ENCODE data around the gene UBTD2. TPM values are rescaled to one million over a fixed set of nuclear protein-coding genes. Genes with fewer than 3 reads are reported as not detected.
"Not testable (repeated sequence)": the region's sequence is repeated elsewhere in the genome, so short reads cannot be mapped to it uniquely, and the experiment has no call there.

Gene UBTD2
- total RNA-seq, 2 experiments from 2014 or later, result 7.3 to 8.7 TPM

DNA sequence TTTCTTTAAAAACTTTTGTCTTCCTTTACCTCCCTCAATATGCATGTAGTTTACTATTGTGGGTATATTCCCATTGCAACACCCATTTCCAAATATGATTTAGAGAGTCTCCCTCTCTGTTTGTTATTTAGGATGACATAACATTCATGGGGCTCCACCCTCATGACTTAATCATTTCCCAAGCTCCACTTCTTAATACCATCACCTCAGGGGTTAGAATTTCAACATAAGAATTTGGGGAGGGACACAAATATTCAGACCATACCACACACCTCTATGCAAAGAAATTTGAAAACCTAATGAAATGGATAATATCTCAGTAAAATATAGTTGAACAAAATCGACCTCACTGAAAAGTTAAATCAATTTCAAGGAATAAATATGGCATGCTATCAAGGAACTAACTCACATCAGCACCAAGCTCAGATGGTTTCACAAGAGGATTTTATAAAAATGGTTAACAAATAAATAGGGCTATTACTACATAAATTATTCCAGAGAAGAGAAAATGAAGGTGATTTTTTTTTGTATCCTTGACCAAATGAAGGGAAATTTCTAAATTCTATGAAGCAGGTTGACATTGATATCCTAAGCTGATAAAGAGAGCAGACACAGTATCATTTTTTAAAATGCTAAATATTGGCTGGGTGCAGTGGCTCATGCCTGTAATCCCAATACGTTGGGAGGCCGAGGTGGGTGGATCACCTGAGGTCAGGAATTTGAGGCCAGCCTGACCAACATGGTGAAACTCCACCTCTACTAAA is 20.2 kb upstream of the UBTD2 start:
- Mint-ChIP-seq H3K36me3 (no peaks in the 10 kb centered on the region), H3K27me3 (peaks cover 29% of the 10 kb centered on the region), H3K9me3 (ENCODE audit: low read depth) (no peaks in the 10 kb centered on the region), H3K4me3 (no peak overlapping the region), H3K4me1 (no peaks in the 10 kb centered on the region), H3K27ac (no peak overlapping the region)
- DNase-seq (no peak), ATAC-seq (no peak)
- CTCF ChIA-PET, result interaction anchor here (1.2 kb wide), 1 partner anchor 104 kb away, joined by 3 read pairs; no protein-coding TSS in a partner anchor

DNA sequence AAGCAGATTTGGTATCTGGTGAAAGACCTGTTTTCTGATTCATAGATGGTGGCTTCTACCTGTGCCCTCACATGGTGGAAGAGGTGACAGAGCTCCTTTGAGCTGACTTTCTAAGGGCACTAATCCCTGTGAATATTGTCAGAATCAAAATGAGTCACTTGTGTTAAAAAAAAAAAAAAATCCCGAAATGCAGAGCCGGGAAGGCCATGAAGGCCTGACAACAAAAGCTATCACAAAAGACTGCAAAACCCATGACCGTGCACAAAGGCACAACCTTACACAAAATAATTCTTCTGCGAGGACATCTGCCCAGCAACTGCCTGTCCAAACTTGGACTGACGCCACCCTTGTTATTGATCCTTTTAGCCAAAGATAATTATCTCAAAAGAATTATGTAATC is 19.6 kb upstream of the UBTD2 start:
- peaks cover 29% of the 10 kb centered on the region for H3K27me3 Mint-ChIP-seq
- H3K4me3 Mint-ChIP-seq, result no peak overlapping the region
- no peaks in the 10 kb centered on the region for H3K4me1 Mint-ChIP-seq
- CTCF ChIA-PET, result interaction anchor here (0.7 kb wide), 1 partner anchor 768 kb away, joined by 3 read pairs; no protein-coding TSS in a partner anchor
- ATAC-seq (no peak), DNase-seq (no peak)
- H3K9me3 Mint-ChIP-seq (ENCODE audit: low read depth), result no peaks in the 10 kb centered on the region
- no peaks in the 10 kb centered on the region for H3K36me3 Mint-ChIP-seq
- H3K27ac Mint-ChIP-seq, result no peak overlapping the region

DNA sequence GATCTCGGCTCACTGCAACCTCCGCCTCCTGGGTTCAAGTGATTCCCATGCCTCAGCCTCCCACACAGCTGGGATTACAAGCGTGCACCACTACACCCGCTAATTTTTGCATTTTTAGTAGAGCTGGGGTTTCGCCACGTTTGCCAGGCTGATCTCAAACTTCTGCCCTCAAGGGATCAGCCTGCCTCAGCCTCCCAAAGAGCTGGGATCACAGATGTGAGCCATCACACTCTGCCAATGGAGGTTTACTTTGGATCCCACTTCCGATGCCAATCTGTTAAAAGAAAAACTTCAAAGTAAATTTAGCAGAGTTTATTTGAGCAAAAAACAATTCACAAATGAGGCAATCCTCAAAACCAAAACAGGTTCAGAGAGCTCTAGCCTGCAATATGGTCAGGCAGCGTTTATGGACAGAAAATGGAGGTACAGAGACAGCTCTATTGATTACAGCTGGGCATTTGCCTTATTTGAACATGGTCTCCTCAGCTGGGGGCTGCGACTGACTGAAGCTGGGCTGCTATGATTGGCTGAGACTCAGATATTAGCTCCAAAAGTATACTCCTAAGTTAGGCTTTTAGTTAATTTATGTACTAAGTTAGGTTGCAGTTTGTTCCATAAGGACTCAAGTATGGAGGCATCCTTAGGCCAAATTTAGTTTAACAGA is 18.6 kb upstream of the UBTD2 start:
- Mint-ChIP-seq H3K36me3 (no peaks in the 10 kb centered on the region), H3K4me1 (no peaks in the 10 kb centered on the region), H3K27me3 (peaks cover 29% of the 10 kb centered on the region), H3K9me3 (ENCODE audit: low read depth) (no peaks in the 10 kb centered on the region), H3K27ac (no peak overlapping the region), H3K4me3 (no peak overlapping the region)
- ATAC-seq (no peak), DNase-seq (no peak)
- CTCF ChIA-PET, result no interaction called here

DNA sequence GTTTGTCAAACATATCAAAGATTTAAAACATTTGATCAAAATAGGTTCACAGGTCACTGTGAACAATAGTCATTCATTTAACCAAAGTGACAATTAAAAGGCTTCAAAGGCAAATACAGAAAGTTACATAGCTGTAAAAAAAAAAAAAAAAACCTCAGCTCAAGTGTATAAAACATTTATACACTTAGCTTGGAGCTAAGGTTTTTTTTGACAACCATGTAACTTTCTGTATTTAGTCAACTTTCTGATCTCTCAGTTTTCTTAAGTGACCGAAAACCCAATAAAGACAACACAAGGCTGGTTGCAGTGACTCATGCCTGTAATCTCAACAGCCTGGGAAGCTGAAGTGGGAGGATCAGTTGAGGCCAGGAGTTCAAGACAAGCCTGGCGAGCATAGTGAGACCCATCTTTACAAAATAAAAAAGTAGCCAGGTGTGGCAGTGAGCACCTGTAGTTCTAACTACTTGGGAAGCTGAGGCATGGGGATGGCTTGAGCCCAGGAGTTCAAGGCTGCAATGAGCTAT is 16.4 kb upstream of the UBTD2 start:
- peaks cover 27% of the 10 kb centered on the region for H3K27me3 Mint-ChIP-seq
- DNase-seq, result no peak
- H3K9me3 Mint-ChIP-seq (ENCODE audit: low read depth), result no peaks in the 10 kb centered on the region
- H3K4me1 Mint-ChIP-seq, result no peaks in the 10 kb centered on the region
- H3K4me3 Mint-ChIP-seq, result no peak overlapping the region
- ATAC-seq, result no peak
- no peaks in the 10 kb centered on the region for H3K36me3 Mint-ChIP-seq
- CTCF ChIA-PET, result interaction anchor here (0.6 to 0.9 kb wide), 3 partner anchors 25 to 388 kb away, joined by 3 read pairs; no protein-coding TSS in a partner anchor
- H3K27ac Mint-ChIP-seq, result no peak overlapping the region

DNA sequence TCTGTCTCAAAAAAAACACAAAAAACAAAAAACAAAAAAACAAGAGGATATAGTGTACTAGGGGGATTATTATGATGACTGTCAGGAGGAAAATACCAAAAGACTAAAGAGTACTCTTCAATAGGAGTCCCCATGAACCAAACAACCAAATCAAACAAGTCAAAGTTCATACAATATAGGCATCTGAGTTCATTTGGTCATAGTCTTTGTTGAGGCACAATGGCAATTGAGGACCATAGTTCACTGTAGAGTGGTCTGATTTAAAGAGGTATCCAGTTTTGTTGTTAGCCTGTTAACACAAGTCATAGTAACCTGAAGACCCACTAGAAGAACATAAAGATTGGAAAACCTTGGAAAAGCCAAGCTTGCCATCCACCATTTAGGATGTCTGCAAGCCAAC is 11.3 kb upstream of the UBTD2 start:
- Mint-ChIP-seq H3K27me3 (peaks cover 9% of the 10 kb centered on the region), H3K4me3 (no peak overlapping the region), H3K9me3 (ENCODE audit: low read depth) (no peaks in the 10 kb centered on the region), H3K4me1 (peaks cover 2% of the 10 kb centered on the region), H3K27ac (no peak overlapping the region), H3K36me3 (no peaks in the 10 kb centered on the region)
- CTCF ChIA-PET, result interaction anchor here (0.6 to 1.6 kb wide), 4 partner anchors 12 to 279 kb away, joined by 3 to 4 read pairs (median 3); partner anchors contain the start of genes STK10 and UBTD2
- ATAC-seq (no peak), DNase-seq (no peak)

DNA sequence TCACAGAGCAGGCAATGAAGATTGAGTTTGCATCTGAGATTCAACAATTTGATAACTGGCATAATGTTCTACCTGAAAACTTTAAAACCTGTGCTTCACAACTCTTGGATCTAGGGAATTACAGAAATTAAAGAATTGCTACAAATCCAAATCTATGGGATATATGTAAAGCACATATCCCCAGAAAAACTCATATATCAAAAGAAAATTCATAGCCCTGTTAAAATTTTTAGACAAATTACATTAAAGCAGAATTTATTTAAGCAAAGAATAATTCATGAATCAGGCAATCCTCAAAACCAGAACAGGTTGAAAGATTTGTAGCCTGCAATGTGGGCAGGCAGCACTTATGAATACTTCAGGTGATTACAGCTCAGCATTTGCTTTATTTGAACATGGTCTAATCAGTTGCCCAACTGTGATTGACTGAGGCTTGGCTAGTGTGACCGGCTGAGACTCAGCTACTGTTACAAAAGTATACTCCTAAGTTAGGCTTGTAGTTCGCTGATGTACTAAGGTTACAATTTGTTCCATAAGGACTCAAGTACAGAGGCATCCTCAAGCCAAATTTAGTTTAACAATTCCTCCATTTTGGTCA is 10.3 kb upstream of the UBTD2 start:
- Mint-ChIP-seq H3K4me1 (peaks cover 2% of the 10 kb centered on the region), H3K4me3 (no peak overlapping the region), H3K9me3 (ENCODE audit: low read depth) (no peaks in the 10 kb centered on the region), H3K27ac (no peak overlapping the region), H3K27me3 (peaks cover 9% of the 10 kb centered on the region), H3K36me3 (no peaks in the 10 kb centered on the region)
- CTCF ChIA-PET, result interaction anchor here (0.6 to 2.3 kb wide), 20 partner anchors 9 to 365 kb away, joined by 3 to 15 read pairs (median 4); partner anchors contain the start of genes FBXW11, STK10 and UBTD2
- DNase-seq (no peak), ATAC-seq (no peak)

DNA sequence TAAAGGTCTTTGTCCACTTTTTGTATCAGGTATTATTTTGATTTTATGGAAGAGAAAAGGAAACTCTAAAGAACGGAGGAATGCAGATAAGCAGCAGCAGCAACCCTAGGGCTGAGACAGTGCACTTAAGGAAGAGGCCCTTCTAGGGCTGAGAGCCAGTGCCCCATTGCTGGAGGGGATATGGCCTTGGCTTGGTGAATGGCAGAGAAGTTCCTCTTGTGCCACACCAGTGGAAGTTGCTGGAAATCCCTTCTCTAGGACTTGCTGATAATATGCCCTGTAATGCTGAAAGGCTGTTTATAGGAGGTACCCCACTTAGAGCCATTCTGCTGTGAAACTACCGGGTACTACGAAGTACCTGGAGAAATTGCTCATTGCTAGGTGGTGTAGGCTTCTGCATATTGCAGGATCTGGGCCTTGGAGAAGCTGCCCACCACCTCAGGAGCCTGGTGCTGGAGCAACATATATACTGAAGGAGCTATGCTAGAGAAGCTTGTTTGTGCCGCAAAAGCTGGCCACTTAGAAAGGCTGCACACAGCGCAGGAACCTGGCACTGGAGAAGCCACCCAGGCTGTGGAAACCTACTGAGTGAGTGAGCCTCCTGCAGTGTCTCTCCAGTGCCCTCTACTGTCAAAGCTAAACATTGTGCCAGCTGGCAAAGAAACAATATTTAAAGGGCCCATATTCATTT is 9.6 kb upstream of the UBTD2 start:
- H3K27ac Mint-ChIP-seq, result no peak overlapping the region
- peaks cover 2% of the 10 kb centered on the region for H3K4me1 Mint-ChIP-seq
- no peaks in the 10 kb centered on the region for H3K9me3 Mint-ChIP-seq (ENCODE audit: low read depth)
- H3K27me3 Mint-ChIP-seq, result peaks cover 9% of the 10 kb centered on the region
- ATAC-seq (peak; percentile 99), DNase-seq (peak; percentile 76)
- CTCF ChIA-PET, result interaction anchor here (0.6 to 2.3 kb wide), 20 partner anchors 8 to 365 kb away, joined by 3 to 15 read pairs (median 4); partner anchors contain the start of genes FBXW11, STK10 and UBTD2
- no peak overlapping the region for H3K4me3 Mint-ChIP-seq
- no peaks in the 10 kb centered on the region for H3K36me3 Mint-ChIP-seq

DNA sequence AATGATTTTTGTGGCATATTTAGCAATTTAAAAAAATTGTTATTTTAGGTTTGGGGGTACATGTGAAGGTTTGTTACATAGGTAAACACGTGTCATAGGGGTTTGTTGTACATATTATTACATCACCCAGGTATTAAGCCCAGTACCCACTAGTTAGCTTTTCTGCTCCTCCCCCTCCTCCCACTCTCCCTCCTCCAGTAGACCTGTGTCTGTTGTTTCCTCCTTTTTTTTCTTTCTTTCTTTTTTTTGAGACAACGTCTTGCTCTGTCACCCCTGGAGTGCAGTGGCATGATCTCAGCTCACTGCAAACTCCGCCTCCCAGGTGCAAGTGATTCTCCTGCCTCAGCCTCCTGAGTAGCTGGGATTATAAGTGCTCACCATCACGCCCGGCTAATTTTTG is 8.3 kb upstream of the UBTD2 start:
- DNase-seq; H3K27ac Mint-ChIP-seq; H3K27me3 Mint-ChIP-seq; H3K4me3 Mint-ChIP-seq; H3K4me1 Mint-ChIP-seq; H3K36me3 Mint-ChIP-seq; ATAC-seq; H3K9me3 Mint-ChIP-seq (ENCODE audit: low read depth): not testable (repeated sequence)
- CTCF ChIA-PET, result interaction anchor here (1.2 to 2.3 kb wide), 3 partner anchors 9 to 807 kb away, joined by 3 to 15 read pairs (median 7); partner anchors contain the start of genes STK10 and UBTD2

DNA sequence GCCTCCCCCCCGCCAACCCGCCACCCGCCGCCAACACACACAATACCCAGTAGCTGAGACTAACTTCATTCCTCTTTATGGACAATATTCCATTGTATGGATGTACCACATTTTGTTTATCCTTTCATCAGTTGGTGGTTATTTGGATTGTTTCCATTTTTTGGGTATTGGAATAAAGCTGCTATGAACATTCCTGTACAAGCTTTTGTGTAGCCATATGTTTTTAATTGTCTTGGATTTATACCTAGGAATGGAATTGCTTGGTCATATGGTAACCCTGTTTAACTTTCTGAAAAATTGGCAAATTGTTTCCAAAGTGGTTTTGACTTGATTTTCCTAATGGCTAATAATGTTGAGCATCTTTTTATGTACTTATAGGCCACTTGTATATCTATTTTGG is 4.9 kb upstream of the UBTD2 start:
- CTCF ChIA-PET, result no interaction called here
- Mint-ChIP-seq H3K27me3 (peaks cover 14% of the 10 kb centered on the region), H3K9me3 (ENCODE audit: low read depth) (no peaks in the 10 kb centered on the region), H3K27ac (no peak overlapping the region), H3K4me1 (peaks cover 7% of the 10 kb centered on the region), H3K4me3 (no peak overlapping the region), H3K36me3 (no peaks in the 10 kb centered on the region)
- no peak for ATAC-seq
- DNase-seq, result no peak

DNA sequence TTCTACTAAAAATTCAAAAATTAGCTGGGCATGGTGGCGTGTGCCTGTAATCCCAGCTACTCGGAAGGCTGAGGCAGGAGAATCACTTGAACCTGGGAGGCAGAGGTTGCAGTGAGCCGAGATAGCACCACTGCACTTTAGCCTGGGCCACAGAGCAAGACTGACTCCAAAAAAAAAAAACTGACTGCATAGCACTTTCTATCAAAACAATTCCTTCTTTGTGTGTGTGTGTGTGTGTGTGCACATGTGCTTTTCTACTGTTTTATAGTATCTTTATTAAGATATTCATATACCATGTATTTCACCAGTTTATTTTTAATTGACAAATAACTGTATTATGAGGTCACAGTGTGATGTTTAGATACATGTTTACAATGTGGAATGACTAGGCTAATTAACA is 3.6 kb upstream of the UBTD2 start:
- peaks cover 14% of the 10 kb centered on the region for H3K27me3 Mint-ChIP-seq
- H3K36me3 Mint-ChIP-seq; ATAC-seq; H3K27ac Mint-ChIP-seq; CTCF ChIA-PET; DNase-seq; H3K4me3 Mint-ChIP-seq; H3K9me3 Mint-ChIP-seq (ENCODE audit: low read depth): not testable (repeated sequence)
- peaks cover 13% of the 10 kb centered on the region for H3K4me1 Mint-ChIP-seq

DNA sequence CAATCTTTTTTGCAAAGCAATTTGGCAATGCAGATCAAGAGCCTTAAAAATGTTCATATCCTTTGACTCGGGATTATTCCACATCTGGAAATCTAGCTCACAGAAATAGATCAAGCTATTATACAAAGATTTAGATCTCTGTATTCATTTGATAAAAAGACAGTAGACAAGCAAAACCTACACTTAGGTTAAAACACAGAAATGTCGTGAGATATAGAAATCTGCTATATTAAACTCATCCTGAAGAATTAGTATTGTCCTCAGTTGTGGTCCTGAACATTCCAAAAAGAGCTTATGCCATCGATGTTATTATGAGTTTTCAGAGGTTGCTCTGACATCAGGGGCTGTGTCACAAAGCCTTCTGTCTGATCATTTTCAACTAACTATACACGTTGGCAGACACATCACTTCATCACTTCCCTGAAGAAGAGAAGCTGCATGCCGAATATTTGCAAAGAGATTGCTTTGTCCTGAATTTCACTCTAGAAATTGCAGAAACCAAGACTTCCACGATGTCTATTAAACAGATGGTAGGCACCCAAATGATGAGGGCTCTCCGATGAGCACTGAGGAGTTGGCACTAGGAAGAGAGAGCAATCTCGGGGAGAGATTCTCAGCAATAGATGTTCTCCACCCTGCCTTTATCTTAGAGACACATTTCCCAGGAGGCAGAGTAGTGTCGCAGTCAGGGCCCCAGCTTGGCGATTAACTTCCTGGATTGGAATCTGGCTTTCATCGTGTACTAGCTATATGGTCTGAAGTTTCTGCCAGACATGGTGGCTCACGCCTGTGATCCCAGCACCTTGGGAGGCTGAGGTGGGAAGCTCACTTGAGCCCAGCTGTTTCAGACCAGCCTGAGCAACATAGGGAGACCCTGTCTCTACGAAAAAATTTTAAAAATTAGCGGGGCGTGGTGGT is 1.9 kb upstream of the UBTD2 start:
- H3K27ac Mint-ChIP-seq, result no peak overlapping the region
- peaks cover 14% of the 10 kb centered on the region for H3K27me3 Mint-ChIP-seq
- peaks cover 20% of the 10 kb centered on the region for H3K4me1 Mint-ChIP-seq
- ATAC-seq, result no peak
- CTCF ChIA-PET, result interaction anchor here (0.7 to 1.9 kb wide), 5 partner anchors 8 to 373 kb away, joined by 3 to 7 read pairs (median 3); partner anchors contain the start of gene STK10
- no peak for DNase-seq
- H3K9me3 Mint-ChIP-seq (ENCODE audit: low read depth), result no peaks in the 10 kb centered on the region
- H3K4me3 Mint-ChIP-seq, result peak overlapping the region; percentile 83
- peaks cover 1% of the 10 kb centered on the region for H3K36me3 Mint-ChIP-seq

DNA sequence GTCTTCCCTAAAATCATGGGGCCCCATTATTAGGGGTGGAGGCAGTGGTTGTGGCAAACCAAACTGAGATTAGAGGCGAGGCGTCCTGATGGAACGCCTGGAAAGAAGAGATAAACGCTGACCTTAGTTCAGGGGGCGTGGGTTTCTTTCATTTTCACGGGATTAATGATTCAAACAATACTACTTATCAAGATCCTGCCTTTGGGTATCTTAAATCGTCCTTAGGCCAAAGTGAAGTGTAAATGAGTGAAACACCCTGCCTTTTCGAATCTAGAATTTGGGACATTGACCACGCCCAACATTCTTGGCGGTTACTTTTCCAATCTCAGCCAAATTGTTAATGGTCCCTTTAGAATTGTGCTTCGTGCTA is 1.0 kb upstream of the UBTD2 start:
- H3K36me3 Mint-ChIP-seq, result peaks cover 1% of the 10 kb centered on the region
- ATAC-seq (no peak), DNase-seq (no peak)
- peaks cover 14% of the 10 kb centered on the region for H3K27me3 Mint-ChIP-seq
- H3K9me3 Mint-ChIP-seq (ENCODE audit: low read depth), result no peaks in the 10 kb centered on the region
- H3K4me3 Mint-ChIP-seq, result peak overlapping the region; percentile 83
- CTCF ChIA-PET, result interaction anchor here (0.7 to 1.9 kb wide), 4 partner anchors 9 to 372 kb away, joined by 3 to 7 read pairs (median 3); partner anchors contain the start of gene STK10
- no peak overlapping the region for H3K27ac Mint-ChIP-seq
- peaks cover 20% of the 10 kb centered on the region for H3K4me1 Mint-ChIP-seq

Measured in activated CD8-positive, alpha-beta memory T cell treated with anti-CD3 and anti-CD28 coated beads, Interleukin-2, amount 10 ng/mL, durations not matched to agents 7 days and 5 days (primary cell).